ENCODE data around the gene DDX31. TPM values are rescaled to one million over a fixed set of nuclear protein-coding genes. Genes with fewer than 3 reads are reported as not detected.
"Not testable (repeated sequence)": the region's sequence is repeated elsewhere in the genome, so short reads cannot be mapped to it uniquely, and the experiment has no call there.

DDX31 gene
- 30.9 and 33.8 TPM in 2 replicates for total RNA-seq (2014; rRNA removed; shearing (Covaris generic))
- polyA plus RNA-seq (2014; cell fraction: nucleus; rRNA removed), result 34.5 and 37.4 TPM in 2 replicates

- DNase-seq (ENCODE audit: extremely low read depth, low read depth), result peak; percentile 75
These were observed at the start of gene DDX31 for GRCh38 chr9:132669698-132670456. DDX31 (minus strand) TSS chr9:132669983; CDS start chr9:132669934, 49 bp downstream.

DNA sequence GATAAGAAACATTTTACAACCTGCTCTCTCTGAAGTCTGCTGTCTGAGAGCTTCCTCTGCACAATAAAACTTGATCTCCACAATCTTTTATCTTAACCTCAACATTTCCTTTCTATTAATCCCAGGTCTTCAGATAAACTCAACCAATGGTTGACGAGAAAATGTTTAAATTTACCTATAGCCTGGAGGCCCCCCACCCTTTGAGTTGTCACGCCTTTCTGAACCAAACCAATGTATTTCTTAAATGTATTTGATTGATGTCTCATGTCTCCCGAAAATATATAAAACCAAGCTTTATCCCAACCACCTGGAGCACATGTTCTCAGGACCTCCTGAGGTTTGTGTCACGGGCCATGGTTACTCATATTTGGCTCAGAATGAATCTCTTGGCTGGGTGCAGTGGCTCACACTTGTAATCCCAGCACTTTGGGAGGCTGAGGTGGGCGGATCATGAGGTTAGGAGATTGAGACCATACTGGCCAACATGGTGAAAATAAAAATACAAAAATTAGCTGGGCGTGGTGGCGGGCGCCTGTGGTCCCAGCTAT lies 48.7 kb upstream of the DDX31 start:
- not testable (repeated sequence) for DNase-seq (ENCODE audit: extremely low read depth, low read depth)

- DNase-seq (ENCODE audit: extremely low read depth, low read depth), result no peak
These were observed 47.7 kb upstream of the DDX31 start for GRCh38 chr9:132717326-132717945.

DNA sequence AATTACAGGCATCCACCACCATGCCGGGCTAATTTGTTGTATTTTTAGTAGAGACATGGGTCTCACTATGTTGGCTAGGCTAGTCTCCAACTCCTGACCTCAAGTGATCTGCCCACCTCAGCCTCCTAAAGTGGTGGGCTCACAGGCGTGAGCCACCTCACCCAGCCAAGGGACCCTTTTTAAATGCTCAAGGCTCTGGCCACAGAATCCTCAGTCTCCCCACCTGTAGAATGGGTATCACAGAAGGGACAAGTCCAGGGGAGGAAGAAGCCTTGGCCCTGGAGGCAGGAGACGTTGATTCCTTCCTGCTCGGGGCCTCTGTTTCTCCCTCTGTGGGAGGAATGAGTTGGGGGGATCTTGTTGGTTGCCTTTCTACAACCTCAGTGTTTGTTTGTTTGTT lies 46.2 kb upstream of the DDX31 start:
- DNase-seq (ENCODE audit: extremely low read depth, low read depth), result no peak

DNA sequence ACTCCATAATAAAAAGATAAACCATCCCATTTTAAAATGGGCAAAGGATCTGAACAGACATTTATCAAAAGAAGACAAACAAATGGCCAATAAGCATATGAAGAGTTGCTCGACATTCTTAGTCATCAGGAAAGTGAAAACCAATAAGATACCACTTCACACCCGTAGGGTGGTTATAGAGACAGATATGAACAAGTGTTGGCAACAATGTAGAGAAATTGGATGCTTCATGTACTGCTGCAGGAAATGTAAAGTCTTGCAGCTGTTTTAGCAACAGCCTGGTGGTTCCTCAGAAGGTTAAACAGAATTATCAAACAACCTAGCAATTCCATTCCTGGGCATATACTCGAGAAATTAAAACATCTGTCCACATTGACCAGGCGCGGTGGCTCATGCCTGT lies 43.0 kb upstream of the DDX31 start:
- no peak for DNase-seq (ENCODE audit: extremely low read depth, low read depth)

DNA sequence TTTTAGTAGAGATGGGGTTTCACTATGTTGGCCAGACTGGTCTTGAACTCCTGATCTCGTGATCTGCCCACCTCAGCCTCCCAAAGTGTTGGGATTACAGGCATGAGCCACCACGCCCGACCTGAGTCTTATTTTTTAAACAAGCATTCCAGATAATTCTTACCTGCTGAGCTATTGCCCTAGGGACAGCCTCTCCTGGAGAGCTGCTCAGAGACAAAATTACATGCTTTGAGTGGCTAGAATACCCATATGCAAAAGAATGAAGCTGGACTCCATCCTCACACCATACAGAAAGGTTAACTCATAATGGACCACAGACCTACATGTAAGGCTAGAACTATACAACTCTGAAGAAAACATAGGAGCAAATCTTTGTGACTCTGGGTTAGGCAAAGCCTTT lies 42.1 kb upstream of the DDX31 start:
- DNase-seq (ENCODE audit: extremely low read depth, low read depth), result no peak

- not testable (repeated sequence) for DNase-seq (ENCODE audit: extremely low read depth, low read depth)
These were observed 41.4 kb upstream of the DDX31 start for GRCh38 chr9:132711152-132711551.

DNA sequence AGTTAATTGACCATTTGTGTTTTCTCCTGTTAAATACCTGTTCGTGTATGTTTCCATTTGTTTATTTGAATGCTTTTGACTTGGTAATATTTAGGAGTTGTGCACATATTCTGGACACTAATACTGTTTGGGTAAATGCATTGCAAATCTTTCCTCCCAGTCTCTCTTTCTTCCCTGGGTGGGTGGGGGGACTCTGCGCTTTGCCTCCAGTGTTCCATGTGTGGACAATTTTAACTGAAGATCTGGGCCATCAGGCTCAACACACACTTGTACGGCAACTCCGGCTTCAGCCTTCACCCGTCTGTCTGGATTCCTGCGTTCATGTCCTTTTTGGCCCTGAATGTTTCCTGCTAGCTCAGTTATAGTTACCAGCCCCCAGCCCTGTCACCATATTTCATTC lies 40.5 kb upstream of the DDX31 start:
- no peak for DNase-seq (ENCODE audit: extremely low read depth, low read depth)

GRCh38 chr9:132708769-132709430 lies 39.1 kb upstream of the DDX31 start:
- DNase-seq (ENCODE audit: extremely low read depth, low read depth), result no peak

DNA sequence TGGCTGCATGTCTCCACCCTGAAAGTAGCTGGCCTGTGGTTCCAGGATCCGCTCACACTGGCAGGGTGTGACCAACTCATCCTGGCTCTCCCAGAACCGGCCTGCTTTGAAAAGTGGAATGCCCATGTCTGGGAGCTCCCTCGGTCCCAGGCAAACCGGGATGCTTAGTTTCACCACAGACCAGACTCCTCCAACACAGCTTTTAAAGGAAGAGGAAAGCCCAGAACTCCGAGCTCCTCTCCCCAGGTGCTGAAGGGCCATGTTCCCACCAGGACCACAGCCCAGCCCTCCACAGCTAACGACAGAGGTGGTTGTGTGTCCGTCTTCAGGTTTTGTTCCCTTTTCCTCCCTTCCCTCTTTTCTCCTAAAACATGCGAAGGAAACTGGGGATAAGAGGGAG lies 38.5 kb upstream of the DDX31 start:
- no peak for DNase-seq (ENCODE audit: extremely low read depth, low read depth)

- no peak for DNase-seq (ENCODE audit: extremely low read depth, low read depth)
These were observed 33.6 kb upstream of the DDX31 start for GRCh38 chr9:132703336-132703735.

GRCh38 chr9:132702254-132702653 lies 32.5 kb upstream of the DDX31 start:
- no peak for DNase-seq (ENCODE audit: extremely low read depth, low read depth)

- no peak for DNase-seq (ENCODE audit: extremely low read depth, low read depth)
These were observed 30.2 kb upstream of the DDX31 start for GRCh38 chr9:132699956-132700355.

GRCh38 chr9:132698989-132699388 lies 29.2 kb upstream of the DDX31 start:
- no peak for DNase-seq (ENCODE audit: extremely low read depth, low read depth)

DNA sequence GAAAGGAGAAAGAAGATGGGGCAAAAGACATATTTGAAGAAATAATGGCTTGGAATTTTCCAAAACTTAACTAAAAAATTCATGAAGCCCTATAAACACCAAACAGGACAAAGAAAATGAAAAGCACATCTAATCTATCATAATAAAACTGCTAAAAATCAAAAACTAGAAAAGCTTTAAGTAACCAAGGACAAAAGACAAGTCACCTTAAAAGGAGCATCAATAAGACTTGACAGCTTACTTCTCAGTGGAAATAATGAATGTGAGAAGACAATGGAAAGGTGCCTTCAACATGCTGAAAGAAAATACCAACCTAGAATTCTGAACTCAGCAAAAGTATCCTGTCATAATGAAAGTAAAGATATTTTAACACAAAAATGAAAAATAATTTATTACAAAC lies 27.4 kb upstream of the DDX31 start:
- no peak for DNase-seq (ENCODE audit: extremely low read depth, low read depth)

- DNase-seq (ENCODE audit: extremely low read depth, low read depth), result no peak
These were observed 24.4 kb upstream of the DDX31 start for GRCh38 chr9:132694144-132694543.

GRCh38 chr9:132690696-132691095 lies 20.9 kb upstream of the DDX31 start:
- no peak for DNase-seq (ENCODE audit: extremely low read depth, low read depth)

DNA sequence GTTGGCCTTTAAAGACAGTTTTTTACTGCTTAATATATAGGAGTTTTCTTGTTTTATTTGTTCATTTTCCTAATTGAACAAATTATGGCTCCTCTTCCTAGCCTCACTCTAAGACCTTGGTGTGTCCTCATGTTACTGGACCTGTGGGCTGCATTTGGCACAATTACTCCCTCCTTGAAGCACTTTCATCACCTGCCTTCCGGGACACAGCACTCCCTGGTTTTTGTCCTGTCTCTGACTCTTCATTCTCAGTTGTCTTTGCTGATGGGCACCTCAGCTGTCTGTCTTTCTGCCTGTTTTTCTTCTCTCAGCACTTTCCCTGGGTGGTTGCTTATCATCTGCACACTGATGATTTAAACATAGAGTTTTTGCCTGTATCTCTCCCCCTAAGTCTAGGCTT lies 14.1 kb upstream of the DDX31 start:
- no peak for DNase-seq (ENCODE audit: extremely low read depth, low read depth)

- no peak for DNase-seq (ENCODE audit: extremely low read depth, low read depth)
These were observed 11.8 kb upstream of the DDX31 start for GRCh38 chr9:132681561-132681960.

GRCh38 chr9:132679946-132680625 lies 10.3 kb upstream of the DDX31 start:
- no peak for DNase-seq (ENCODE audit: extremely low read depth, low read depth)

DNA sequence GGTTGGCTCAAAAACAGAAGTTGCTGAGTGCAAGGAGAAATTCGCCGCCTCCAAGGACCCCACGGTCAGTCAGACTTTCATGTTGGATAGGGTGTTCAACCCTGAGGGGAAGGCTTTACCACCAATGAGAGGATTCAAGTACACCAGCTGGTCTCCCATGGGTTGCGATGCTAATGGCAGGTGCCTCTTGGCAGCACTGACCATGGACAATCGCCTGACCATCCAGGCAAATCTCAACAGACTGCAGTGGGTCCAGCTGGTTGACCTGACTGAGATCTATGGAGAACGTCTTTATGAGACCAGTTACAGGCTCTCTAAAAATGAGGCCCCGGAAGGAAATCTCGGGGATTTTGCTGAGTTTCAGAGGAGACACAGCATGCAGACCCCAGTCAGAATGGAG lies 8.2 kb upstream of the DDX31 start:
- DNase-seq (ENCODE audit: extremely low read depth, low read depth), result no peak
